Heart right ventricle (tissue), 16 donors: ENCODE results near the gene CCR6. TPM values are rescaled to one million over a fixed set of nuclear protein-coding genes. Genes with fewer than 3 reads are reported as not detected.

Source experiments
- ATAC-seq, 8 donors: fragments of 200-7000 bp; cut with Tn5 transposase; one replicate each; pipeline ENCODE4 v1.9.1; 2020; ENCODE audit warnings: mild to moderate bottlenecking in 8 of 8, moderate library complexity in 8 of 8, moderate number of reproducible peaks in 1 of 8
- DNase-seq, 2 donors: peaks; one replicate each; pipeline ENCODE4 v3.0.0-alpha.2; 2020
- H3K27ac ChIP-seq, 10 donors: fragments of 200-600 bp; sonication (generic) in 2 of 10; one replicate each; pipeline versions ENCODE4 v1.5.0 to v1.8.0; 2020 to 2022; ENCODE audit warnings: mild to moderate bottlenecking in 3 of 10
- H3K27me3 ChIP-seq, 7 donors: fragments of 200-600 bp; one replicate each; pipeline ENCODE4 v1.8.0; 2021 to 2022; ENCODE audit warnings: mild to moderate bottlenecking in 2 of 7
- H3K36me3 ChIP-seq, 9 donors: fragments of 200-600 bp; sonication (generic) in 1 of 9; one replicate each; pipeline versions ENCODE4 v1.5.0 to v1.8.0; 2020 to 2022; ENCODE audit warnings: mild to moderate bottlenecking in 2 of 9
- H3K4me1 ChIP-seq, 9 donors: fragments of 200-600 bp; sonication (generic) in 1 of 9; one replicate each; pipeline versions ENCODE4 v1.5.0 to v1.8.0; 2020 to 2022; ENCODE audit warnings: mild to moderate bottlenecking in 4 of 9
- H3K4me3 ChIP-seq, 10 donors: fragments of 200-600 bp; sonication (generic) in 2 of 10; one replicate each; pipeline versions ENCODE4 v1.5.0 to v1.8.0; 2020 to 2022; ENCODE audit warnings: mild to moderate bottlenecking in 7 of 10, moderate library complexity in 2 of 10
- H3K9me3 ChIP-seq, 11 donors: fragments of 200-600 bp in 10 of 11; sonication (generic) in 2 of 11; one replicate each; pipeline versions ENCODE4 v1.5.0 to v1.8.0; 2013 to 2022; ENCODE audit warnings: mild to moderate bottlenecking in 2 of 11, control low read depth in 1 of 11, moderate library complexity in 1 of 11
- CTCF ChIP-seq, 9 donors: fragments of 200-600 bp; sonication (generic) in 2 of 9; IDR thresholded peaks; one replicate each; pipeline versions ENCODE4 v1.5.0 to v1.8.0; 2021 to 2022; ENCODE audit warnings: antibody characterized with exemption in 9 of 9, mild to moderate bottlenecking in 5 of 9, moderate library complexity in 1 of 9
- WGBS, 2 donors: extraction: QIAGEN DNeasy Blood & Tissue Kit; methylation state at CpG; one replicate each; pipeline ENCODE4 v1.1.7; 2013; ENCODE audit warnings: inconsistent platforms in 1 of 2; 5-methylcytosine and 5-hydroxymethylcytosine counted together
- intact Hi-C, 10 donors: fragments of 100-400 bp; cut with DNase I; formaldehyde crosslinking; loops; one replicate each; pipeline versions ENCODE4 v1.11.1 to v1.14.2; 2022
- long read RNA-seq, 3 donors: library from polyadenylated mRNA; unstranded; transcript quantifications; one replicate each; pipeline ENCODE4 v2.0.0, GENCODE V29; 2020 to 2021
- polyA plus RNA-seq, 2 donors: library from polyadenylated mRNA; stranded (reverse); fragments of 200-250 nt; gene quantifications; one replicate each; pipeline ENCODE4 v1.2.3, GENCODE V29; 2013
- total RNA-seq, 10 donors: library from RNA; stranded (reverse); fragmentation: NEBNext Ultra II Directional in 3 of 10; extraction: Animal tissue kit (Norgen Biotek cat#: 25700) in 3 of 10; gene quantifications; one replicate each; pipeline versions ENCODE4 v1.2.1 to v1.2.4, GENCODE V29; 2021 to 2023
- donor health status: Arrhythmogenic right ventricular cardiomyopathy.
- donor health status: ischemic (EF 13 %, LVEDD 7.1; RV severe dilation, severe dysfunction).
- donor health status: healthy with polysubstance abuse.
- donor health status: DM: no; HTN: yes; CAD: no.
- donor health status: DM: no; HTN: no; CAD: no.
- donor health status: ischemic (EF 25% LVEDD 6.9; RV normal size, moderate dysfunction).
- donor health status: ischemic (EF 25% LVEDD 5.7; RV mildly dilated, moderate dysfunction).
- donor health status: healthy.
- donor health status: DM: yes; HTN: yes; CAD: no.
- donor health status: Ischemic cardiomyopathy.
- donor health status: ischemic (EF 35%, LVEDD 5.7; RV mildly dilated, moderate dysfunction).
- donor health status: nonischemic (EF 11% LVEDD 7.7; RV severe dilation, severe dysfunction).
- donor health status: DM: yes; HTN: yes; CAD: no.
- donor health status: PGD.
- donor health status: ischemic (EF 29% LVEDD 5.4; RV normal size, mild dysfunction).
- donor health status: nonischemic (EF 23%, LVEDD 6.1; RV moderate dilation, normal function).

CCR6 gene
- total RNA-seq (under 1 TPM in 3 of 10 donors, not detected in 7; 0.13 to 0.37 (median 0.16) TPM), polyA plus RNA-seq (not detected)
- long read RNA-seq, donor 1, result 0 reads
- long read RNA-seq, donor 2, result 0 reads
- long read RNA-seq, donor 3, result 0 reads

GRCh38 chr6:167122827-167123657 is at the start of gene CCR6:
CCR6 (plus strand) TSS chr6:167123096; CDS start chr6:167136135, 13,039 bp downstream.
- peaks cover 0 to 38% (median 23%) of the 10 kb centered on the region in 7 donors for H3K27me3 ChIP-seq
- intact Hi-C loops, result no loop called here
- peaks cover 0 to 3% (median 0%) of the 10 kb centered on the region in 9 donors for H3K4me1 ChIP-seq
- WGBS, 2 donors, result 61% methylated on average over 8 of the region's 8 CpGs
- ATAC-seq (no peak), DNase-seq (no peak)
- no peak within 1 kb of the TSS for H3K27ac ChIP-seq
- no peaks in the 10 kb centered on the region for H3K9me3 ChIP-seq
- H3K36me3 ChIP-seq, result no peaks in the 10 kb centered on the region
- no peak for TF ChIP-seq CTCF (IDR thresholded peaks at IDR 0.05)
- peak within 1 kb of the TSS in 1 of 10 donors; percentile 7 for H3K4me3 ChIP-seq

- intact Hi-C loops, result no loop called here
- no peak for TF ChIP-seq CTCF (IDR thresholded peaks at IDR 0.05)
- no peak overlapping the region for H3K27ac ChIP-seq
- DNase-seq, result no peak
- ATAC-seq, result no peak
- H3K4me3 ChIP-seq, result no peak overlapping the region
- peaks cover 0 to 8% (median 0%) of the 10 kb centered on the region in 7 donors for H3K27me3 ChIP-seq
- no peaks in the 10 kb centered on the region for H3K36me3 ChIP-seq
- no peaks in the 10 kb centered on the region for H3K4me1 ChIP-seq
- H3K9me3 ChIP-seq, result peaks cover 0 to 25% (median 4%) of the 10 kb centered on the region in 11 donors
Measured at GRCh38 chr6:167073679-167074274, 49.1 kb upstream of the CCR6 start.

GRCh38 chr6:167077241-167077932 is 45.5 kb upstream of the CCR6 start:
- Histone ChIP-seq H3K4me3 (no peak overlapping the region), H3K27ac (no peak overlapping the region), H3K36me3 (no peaks in the 10 kb centered on the region), H3K4me1 (no peaks in the 10 kb centered on the region), H3K27me3 (peaks cover 0 to 8% (median 0%) of the 10 kb centered on the region in 7 donors), H3K9me3 (peaks cover 0 to 21% (median 4%) of the 10 kb centered on the region in 11 donors)
- DNase-seq, result no peak
- intact Hi-C loops, result no loop called here
- no peak for ATAC-seq
- WGBS, 2 donors, result 60 to 62% methylated on average over 15 of the region's 15 CpGs
- TF ChIP-seq CTCF (IDR thresholded peaks at IDR 0.05), result no peak

- H3K4me3 ChIP-seq, result no peak overlapping the region
- H3K9me3 ChIP-seq, result peaks cover 0 to 10% (median 0%) of the 10 kb centered on the region in 11 donors
- no peak for DNase-seq
- intact Hi-C loops, result no loop called here
- TF ChIP-seq CTCF (IDR thresholded peaks at IDR 0.05), result no peak
- H3K4me1 ChIP-seq, result no peaks in the 10 kb centered on the region
- no peaks in the 10 kb centered on the region for H3K36me3 ChIP-seq
- H3K27ac ChIP-seq, result no peak overlapping the region
- WGBS, 2 donors, result 66 to 75% methylated on average over 8 of the region's 8 CpGs
- peaks cover 0 to 8% (median 0%) of the 10 kb centered on the region in 7 donors for H3K27me3 ChIP-seq
- ATAC-seq, result no peak
Measured at GRCh38 chr6:167078745-167079144, 44.2 kb upstream of the CCR6 start.
